K562 (cell line): Measurements from ENCODE around the gene GOLPH3L. TPM values are rescaled to one million over a fixed set of nuclear protein-coding genes. Genes with fewer than 3 reads are reported as not detected.

Experiments
- ATF6 ChIP-seq: sonication (generic); formaldehyde crosslinking; IDR thresholded peaks from 2 replicates; pipeline ENCODE4 v1.4.0; 2020; ENCODE audit warnings: mild to moderate bottlenecking, missing genetic modification reagents
- BCOR ChIP-seq: fragments of 450-650 bp; IDR thresholded peaks from 2 replicates; pipeline ENCODE4 v1.6.1; 2016
- C11orf30 ChIP-seq: fragments of 450-650 bp; IDR thresholded peaks from 2 replicates; pipeline ENCODE4 v1.6.1; 2016; ENCODE audit warnings: low read depth, mild to moderate bottlenecking
- DACH1 ChIP-seq: fragments of 450-650 bp; IDR thresholded peaks from 2 replicates; pipeline ENCODE4 v1.6.1; 2018; ENCODE audit not compliant: partially characterized antibody
- DIDO1 ChIP-seq: fragments of 450-650 bp; IDR thresholded peaks from 2 replicates; pipeline ENCODE4 v1.6.1; 2016; ENCODE audit warnings: low read depth, missing biosample characterization, missing genetic modification characterization
- DPF2 ChIP-seq: fragments of 450-650 bp; IDR thresholded peaks from 2 replicates; pipeline ENCODE4 v1.6.1; 2016
- EHMT2 ChIP-seq: fragments of 450-650 bp; IDR thresholded peaks from 2 replicates; pipeline ENCODE4 v1.6.1; 2018; ENCODE audit warnings: antibody characterized with exemption
- GABPA ChIP-seq: fragments of 200-800 bp; sonication (Bioruptor generic); conservative IDR thresholded peaks from 2 replicates; pipeline ENCODE4 v1.6.1; 2016; ENCODE audit warnings: low read depth, missing genetic modification characterization, missing compliant biosample characterization
- IFI16 ChIP-seq: fragments of 250-450 bp; sonication (Bioruptor Pico); IDR thresholded peaks from 2 replicates; pipeline ENCODE4 v2.1.2; 2022; ENCODE audit warnings: mild to moderate bottlenecking, inconsistent platforms
- JUN ChIP-seq, 2 experiments: sonication (generic) in 1 of 2; formaldehyde crosslinking in 1 of 2; IDR thresholded peaks; 2 replicates each; pipeline versions ENCODE4 v1.6.1 to v1.8.0; 2012 to 2022; ENCODE audit warnings: borderline replicate concordance in 2 of 2, mild to moderate bottlenecking in 2 of 2, improper control_type of control experiment in 1 of 2, low read depth in 1 of 2, low read length in 1 of 2, missing genetic modification reagents in 1 of 2
- KAT8 ChIP-seq: fragments of 450-650 bp; IDR thresholded peaks from 2 replicates; pipeline ENCODE4 v1.6.1; 2016; ENCODE audit warnings: low read depth, mild to moderate bottlenecking
- KLF1 ChIP-seq: fragments of 450-650 bp; IDR thresholded peaks from 2 replicates; pipeline ENCODE4 v1.6.1; 2016; ENCODE audit warnings: missing genetic modification characterization, missing compliant biosample characterization
- L3MBTL2 ChIP-seq: fragments of 450-650 bp; IDR thresholded peaks from 2 replicates; pipeline ENCODE4 v1.6.1; 2016; ENCODE audit warnings: mild to moderate bottlenecking, moderate library complexity
- LEF1 ChIP-seq: fragments of 450-650 bp; IDR thresholded peaks from 2 replicates; pipeline ENCODE4 v1.6.1; 2016; ENCODE audit warnings: mild to moderate bottlenecking
- PKNOX1 ChIP-seq: fragments of 450-650 bp; IDR thresholded peaks from 2 replicates; pipeline ENCODE4 v1.6.1; 2016
- SMAD3 ChIP-seq: fragments of 450-650 bp; formaldehyde crosslinking; conservative IDR thresholded peaks from 2 replicates; pipeline ENCODE4 v1.4.0; 2020; ENCODE audit warnings: mild to moderate bottlenecking
- STAT5A ChIP-seq: IDR thresholded peaks from 2 replicates; pipeline ENCODE4 v1.6.1; 2012; ENCODE audit warnings: low read length, inconsistent platforms, borderline replicate concordance
- TAF15 ChIP-seq: fragments of 200-400 bp; formaldehyde crosslinking; IDR thresholded peaks from 2 replicates; pipeline ENCODE4 v1.6.1; 2017; ENCODE audit warnings: mild to moderate bottlenecking, low read depth, low read length, moderate library complexity
- TFAP4 ChIP-seq: sonication (generic); formaldehyde crosslinking; IDR thresholded peaks from 2 replicates; pipeline ENCODE4 v1.8.0; 2022; ENCODE audit warnings: missing genetic modification reagents, mild to moderate bottlenecking, moderate library complexity, borderline replicate concordance
- ZBTB8A ChIP-seq: fragments of 450-650 bp; IDR thresholded peaks from 2 replicates; pipeline ENCODE4 v1.6.1; 2018; ENCODE audit warnings: mild to moderate bottlenecking, moderate library complexity; ENCODE audit not compliant: partially characterized antibody
- ZKSCAN3 ChIP-seq: fragments of 250-450 bp; sonication (Bioruptor Pico); IDR thresholded peaks from 2 replicates; pipeline ENCODE4 v1.4.0; 2020
- ZNF23 ChIP-seq: fragments of 250-450 bp; sonication (Bioruptor Pico); IDR thresholded peaks from 2 replicates; pipeline ENCODE4 v1.4.0; 2020; ENCODE audit warnings: mild to moderate bottlenecking
- ZNF282 ChIP-seq: sonication (generic); formaldehyde crosslinking; IDR thresholded peaks from 2 replicates; pipeline ENCODE4 v1.8.1; 2023; ENCODE audit warnings: missing genetic modification reagents
- ZNF311 ChIP-seq: fragments of 250-450 bp; sonication (Bioruptor Pico); IDR thresholded peaks from 2 replicates; pipeline ENCODE4 v1.4.0; 2020; ENCODE audit warnings: mild to moderate bottlenecking, moderate library complexity
- ZNF324 ChIP-seq: fragments of 250-450 bp; sonication (Bioruptor Pico); IDR thresholded peaks from 2 replicates; pipeline ENCODE4 v1.4.0; 2020; ENCODE audit warnings: mild to moderate bottlenecking
- ZNF551 ChIP-seq: fragments of 250-450 bp; sonication (Bioruptor Pico); IDR thresholded peaks from 2 replicates; pipeline ENCODE4 v1.5.0; 2021; ENCODE audit warnings: mild to moderate bottlenecking, moderate library complexity
- ZNF766 ChIP-seq: fragments of 200-800 bp; sonication (Bioruptor generic); conservative IDR thresholded peaks from 2 replicates; pipeline ENCODE4 v1.6.1; 2016; ENCODE audit warnings: missing genetic modification characterization, missing compliant biosample characterization
- ZSCAN29 ChIP-seq: fragments of 450-650 bp; IDR thresholded peaks from 2 replicates; pipeline ENCODE4 v1.6.1; 2017
- polyA plus RNA-seq, 8 experiments: library from polyadenylated mRNA; depleted of rRNA in 4 of 8; stranded (reverse) in 5 of 8; unstranded in 3 of 8; fragments of >200 nt; fragmentation: Nextera tagmentation in 2 of 8; fragmentation: Illumina TruSeq in 1 of 8; extraction: Ambion mirVana in 2 of 8; extraction: Trizol in 1 of 8; gene quantifications; 2 replicates each; pipeline versions ENCODE4 v1.2.1 to v1.2.3, GENCODE V29; 2011 to 2014; ENCODE audit warnings: inconsistent platforms in 1 of 8, missing spikeins in 1 of 8
- total RNA-seq, 7 experiments: library from RNA; depleted of rRNA in 6 of 7; stranded (reverse); fragments of >200 nt in 6 of 7; fragmentation: Illumina TruSeq in 2 of 7; extraction: Trizol in 2 of 7; gene quantifications; 2 replicates each; pipeline versions ENCODE4 v1.2.1 to v1.2.3, GENCODE V29; 2011 to 2021; ENCODE audit warnings: low replicate concordance in 1 of 7

Gene GOLPH3L
- total and polyA plus RNA-seq, 9 of the 15 experiments (the other 6 are each of a cell fraction or from before 2014, with no cell fraction given), result 8.1 to 42.1 (median 21.6) TPM

GRCh38 chr1:150615346-150616201, 81.4 kb downstream of the GOLPH3L start (continued):
- TF ChIP-seq JUN (IDR thresholded peaks at IDR 0.05; ENCODE audit: borderline replicate concordance, low read depth, low read length), result no peak
- TF ChIP-seq JUN (CRISPR knock-in tag; IDR thresholded peaks at IDR 0.05; ENCODE audit: borderline replicate concordance), result no peak
- no peak for TF ChIP-seq ZKSCAN3 (CRISPR knock-in tag)
- no peak for TF ChIP-seq ZBTB8A
- peak; percentile 69 for TF ChIP-seq DACH1
- 0 out of 2 replicates have a peak, but pooled peaks have one; percentile 29 for TF ChIP-seq ATF6 (CRISPR knock-in tag)
- TF ChIP-seq ZNF311, result peak; percentile 85
- TF ChIP-seq STAT5A, result no peak
- TF ChIP-seq ZNF324, result no peak
- peak; percentile 60; the same call in 1 of the 2 replicates for TF ChIP-seq LEF1
- 0 out of 2 replicates have a peak, but pooled peaks have one; percentile 51 for TF ChIP-seq C11orf30
- TF ChIP-seq ZNF551 (CRISPR knock-in tag), result no peak
- TF ChIP-seq ZNF282 (CRISPR knock-in tag), result no peak
- no peak for TF ChIP-seq IFI16 (CRISPR knock-in tag)
- TF ChIP-seq EHMT2, result no peak
- TF ChIP-seq TAF15, result no peak
- TF ChIP-seq SMAD3 (CRISPR knock-in tag), result peak; percentile 26; the same call in 1 of the 2 replicates
- TF ChIP-seq PKNOX1, result peak; percentile 96
- no peak for TF ChIP-seq KAT8
- no peak for TF ChIP-seq ZSCAN29
- TF ChIP-seq BCOR, result peak; percentile 25; the same call in 1 of the 2 replicates
- peak; percentile 34; the same call in 1 of the 2 replicates for TF ChIP-seq L3MBTL2
- TF ChIP-seq KLF1, result 0 out of 2 replicates have a peak, but pooled peaks have one; percentile 22
- no peak for TF ChIP-seq GABPA (tag)
- TF ChIP-seq DPF2, result peak; percentile 55
- TF ChIP-seq ZNF766, result peak; percentile 66
- peak; percentile 75 for TF ChIP-seq TFAP4
- peak; percentile 53; the same call in 1 of the 2 replicates for TF ChIP-seq ZNF23 (CRISPR knock-in tag)
- peak; percentile 52; the same call in 1 of the 2 replicates for TF ChIP-seq DIDO1 (tag)
